ENCODE measurements around the gene KRT7. TPM values are rescaled to one million over a fixed set of nuclear protein-coding genes. Genes with fewer than 3 reads are reported as not detected.

The KRT7 gene
- total RNA-seq, 2 experiments from 2014 or later = not detected

DNA sequence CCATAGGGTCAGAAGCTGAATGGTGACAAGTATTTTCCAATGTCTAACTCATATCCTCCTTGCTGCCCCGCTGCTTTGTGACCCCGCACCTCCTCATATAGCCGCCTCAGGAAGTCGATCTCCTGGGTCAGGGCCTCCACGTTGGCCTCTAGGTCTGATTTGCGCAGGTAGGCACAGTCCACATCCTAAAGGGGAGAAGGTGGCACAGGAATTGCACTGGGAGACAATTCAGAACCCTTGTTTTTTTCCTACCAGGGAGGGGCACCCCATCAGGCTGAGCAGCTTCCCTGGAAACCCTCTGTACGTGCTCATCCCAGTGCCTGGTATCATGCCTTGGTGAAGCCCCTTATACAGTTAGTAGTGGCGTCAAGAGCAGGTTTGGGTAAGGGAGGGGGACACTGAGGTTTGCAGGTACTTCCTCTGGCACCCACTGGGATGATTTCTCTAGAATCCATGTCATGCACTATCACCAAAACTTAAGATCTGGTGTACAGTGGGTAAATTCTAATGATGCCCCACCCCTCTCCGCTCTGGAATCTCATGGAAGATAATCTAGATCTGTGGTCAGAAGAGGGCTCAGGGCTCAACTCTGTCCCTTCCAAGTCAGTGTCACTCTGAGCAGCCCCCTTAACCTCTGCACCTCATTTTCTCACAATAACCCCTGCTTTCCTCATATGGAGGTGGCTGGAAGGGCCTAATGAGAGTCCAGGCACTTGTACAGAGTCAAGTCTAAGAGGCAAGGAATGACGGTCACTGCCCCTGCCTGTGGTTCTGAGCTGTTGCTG lies 21.3 kb downstream of the KRT7 start:
- no peaks in the 10 kb centered on the region for H3K36me3 ChIP-seq (ENCODE audit: insufficient read depth, low read length)
- H3K27ac ChIP-seq (ENCODE audit: low read depth, low read length, poor library complexity, severe bottlenecking) = no peak overlapping the region
- no peak overlapping the region for H3K4me3 ChIP-seq (ENCODE audit: low read depth, low read length, poor library complexity, severe bottlenecking)
- H3K4me1 ChIP-seq (ENCODE audit: insufficient read depth, low read length, poor library complexity, severe bottlenecking) = no peaks in the 10 kb centered on the region
- no peak overlapping the region for H2AFZ ChIP-seq (ENCODE audit: low read length)
- no peaks in the 10 kb centered on the region for H4K20me1 ChIP-seq (ENCODE audit: insufficient read depth, low read length)
- H3K9me2 ChIP-seq (ENCODE audit: insufficient read depth, low read length) = no peaks in the 10 kb centered on the region
- BruUV-seq (replicated peaks) = no TSS peak
- no peak overlapping the region for H3K4me2 ChIP-seq (ENCODE audit: low read length)
- H3K79me2 ChIP-seq (ENCODE audit: insufficient read depth, low read depth, low read length) = no peaks in the 10 kb centered on the region
- DNase-seq (ENCODE audit: low spot score) = no peak
- no peak for TF ChIP-seq EZH2phosphoT487 (IDR thresholded peaks at IDR 0.05; ENCODE audit: borderline replicate concordance, low read depth, low read length)
- TF ChIP-seq, protein P1, sequence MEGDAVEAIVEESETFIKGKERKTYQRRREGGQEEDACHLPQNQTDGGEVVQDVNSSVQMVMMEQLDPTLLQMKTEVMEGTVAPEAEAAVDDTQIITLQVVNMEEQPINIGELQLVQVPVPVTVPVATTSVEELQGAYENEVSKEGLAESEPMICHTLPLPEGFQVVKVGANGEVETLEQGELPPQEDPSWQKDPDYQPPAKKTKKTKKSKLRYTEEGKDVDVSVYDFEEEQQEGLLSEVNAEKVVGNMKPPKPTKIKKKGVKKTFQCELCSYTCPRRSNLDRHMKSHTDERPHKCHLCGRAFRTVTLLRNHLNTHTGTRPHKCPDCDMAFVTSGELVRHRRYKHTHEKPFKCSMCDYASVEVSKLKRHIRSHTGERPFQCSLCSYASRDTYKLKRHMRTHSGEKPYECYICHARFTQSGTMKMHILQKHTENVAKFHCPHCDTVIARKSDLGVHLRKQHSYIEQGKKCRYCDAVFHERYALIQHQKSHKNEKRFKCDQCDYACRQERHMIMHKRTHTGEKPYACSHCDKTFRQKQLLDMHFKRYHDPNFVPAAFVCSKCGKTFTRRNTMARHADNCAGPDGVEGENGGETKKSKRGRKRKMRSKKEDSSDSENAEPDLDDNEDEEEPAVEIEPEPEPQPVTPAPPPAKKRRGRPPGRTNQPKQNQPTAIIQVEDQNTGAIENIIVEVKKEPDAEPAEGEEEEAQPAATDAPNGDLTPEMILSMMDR (conservative IDR thresholded peaks at IDR 0.05; ENCODE audit: low read length) = no peak
- intact Hi-C loops (cut with micrococcal nuclease; ENCODE audit: unreplicated experiment) = no loop called here
- no peaks in the 10 kb centered on the region for H3K9me3 ChIP-seq (ENCODE audit: low read length)
- CTCF ChIA-PET (ENCODE audit: unreplicated experiment) = no interaction called here
- POLR2A ChIA-PET = no interaction called here

DNA sequence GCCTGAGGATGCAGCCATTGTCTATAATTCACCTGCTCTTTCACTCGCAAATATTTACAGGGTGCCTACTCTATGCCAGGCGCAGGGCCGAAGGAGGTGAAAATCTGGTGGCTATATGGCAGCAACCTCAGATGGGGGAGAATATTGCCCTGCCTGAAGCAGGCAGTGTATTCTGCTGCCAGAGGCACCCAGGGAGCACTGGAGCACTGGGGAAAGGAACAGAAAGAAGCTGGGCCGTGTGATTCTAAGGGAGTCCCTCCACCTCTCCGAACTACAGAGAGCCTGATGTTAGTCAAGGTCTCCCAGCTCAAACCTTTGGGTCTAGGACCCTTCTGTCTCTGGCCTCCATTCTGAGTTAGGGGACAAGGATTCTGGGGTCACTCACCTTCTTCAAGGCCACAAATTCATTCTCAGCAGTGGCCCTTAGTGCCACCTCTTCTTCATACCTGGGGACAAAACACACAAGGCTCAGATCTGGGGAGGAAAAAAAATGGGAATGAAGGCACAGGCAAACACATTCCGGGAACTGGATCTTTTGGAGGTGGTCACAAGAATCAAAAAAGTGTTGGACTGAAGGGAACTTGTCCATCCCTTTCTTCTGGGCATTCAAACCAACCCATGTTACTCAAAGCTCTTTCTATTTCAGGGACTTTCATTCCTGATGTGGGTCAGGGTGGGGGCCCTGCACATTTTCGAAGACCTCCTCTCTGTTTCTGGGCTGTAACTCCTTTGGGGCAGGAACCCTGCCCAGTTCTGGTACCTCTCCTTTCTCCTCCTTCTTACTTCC lies 22.1 kb downstream of the KRT7 start:
- no peak for DNase-seq (ENCODE audit: low spot score)
- Histone ChIP-seq H3K79me2 (ENCODE audit: insufficient read depth, low read depth, low read length) (no peaks in the 10 kb centered on the region), H3K4me1 (ENCODE audit: insufficient read depth, low read length, poor library complexity, severe bottlenecking) (no peaks in the 10 kb centered on the region), H3K27ac (ENCODE audit: low read depth, low read length, poor library complexity, severe bottlenecking) (no peak overlapping the region), H3K4me3 (ENCODE audit: low read depth, low read length, poor library complexity, severe bottlenecking) (no peak overlapping the region), H4K20me1 (ENCODE audit: insufficient read depth, low read length) (no peaks in the 10 kb centered on the region), H3K4me2 (ENCODE audit: low read length) (no peak overlapping the region), H3K9me3 (ENCODE audit: low read length) (no peaks in the 10 kb centered on the region), H3K9me2 (ENCODE audit: insufficient read depth, low read length) (no peaks in the 10 kb centered on the region), H2AFZ (ENCODE audit: low read length) (no peak overlapping the region), H3K36me3 (ENCODE audit: insufficient read depth, low read length) (no peaks in the 10 kb centered on the region)
- intact Hi-C loops (cut with micrococcal nuclease; ENCODE audit: unreplicated experiment) = no loop called here
- ChIA-PET POLR2A (no interaction called here), CTCF (ENCODE audit: unreplicated experiment) (no interaction called here)
- no TSS peak for BruUV-seq (replicated peaks)
- no peak for TF ChIP-seq EZH2phosphoT487 (IDR thresholded peaks at IDR 0.05; ENCODE audit: borderline replicate concordance, low read depth, low read length)
- TF ChIP-seq, protein P1 (conservative IDR thresholded peaks at IDR 0.05; ENCODE audit: low read length) = no peak
